ENCODE results near the gene MAN2B1.

Gene MAN2B1

GRCh38 chr19:12676928-12677327 lies 10.4 kb upstream of the MAN2B1 start:
- H4K20me1 ChIP-seq (ENCODE audit: control insufficient read depth, insufficient read depth, low read depth, low read length), result peaks cover 9% of the 10 kb centered on the region; the same call in 1 of the 2 replicates
- H3K9me2 ChIP-seq (replicated peaks; ENCODE audit: control insufficient read depth, low read length), result no peaks in the 10 kb centered on the region
- no peak overlapping the region for H3K27ac ChIP-seq (ENCODE audit: low read depth, low read length)
- no peak overlapping the region for H3K4me3 ChIP-seq (ENCODE audit: low read length)
- no peak for TF ChIP-seq EZH2phosphoT487 (IDR thresholded peaks at IDR 0.05; ENCODE audit: borderline replicate concordance, low read length)
- TF ChIP-seq CTCF (IDR thresholded peaks at IDR 0.05; ENCODE audit: low read depth, low read length, poor library complexity, severe bottlenecking), result no peak
- peaks cover 4% of the 10 kb centered on the region for H3K4me1 ChIP-seq (ENCODE audit: control insufficient read depth, low read length)
- H3K4me2 ChIP-seq (ENCODE audit: low read length), result no peak overlapping the region
- H3K9me3 ChIP-seq (ENCODE audit: control insufficient read depth, insufficient read depth, low read length), result no peaks in the 10 kb centered on the region
- peaks cover 70% of the 10 kb centered on the region for H3K36me3 ChIP-seq (ENCODE audit: control insufficient read depth, low read length)
- H3K27me3 ChIP-seq (ENCODE audit: control insufficient read depth, low read length), result no peaks in the 10 kb centered on the region
- peaks cover 36% of the 10 kb centered on the region for H3K79me2 ChIP-seq (ENCODE audit: control insufficient read depth, low read length)
- peaks cover 4% of the 10 kb centered on the region for H3F3A ChIP-seq (ENCODE audit: control insufficient read depth, insufficient read depth)

- peaks cover 9% of the 10 kb centered on the region; the same call in 1 of the 2 replicates for H4K20me1 ChIP-seq (ENCODE audit: control insufficient read depth, insufficient read depth, low read depth, low read length)
- H3K36me3 ChIP-seq (ENCODE audit: control insufficient read depth, low read length), result peaks cover 72% of the 10 kb centered on the region
Measured at GRCh38 chr19:12676384-12676792, 9.8 kb upstream of the MAN2B1 start.

GRCh38 chr19:12675940-12676339 lies 9.4 kb upstream of the MAN2B1 start:
- TF ChIP-seq CTCF (IDR thresholded peaks at IDR 0.05; ENCODE audit: low read depth, low read length, poor library complexity, severe bottlenecking) (no peak), EZH2phosphoT487 (IDR thresholded peaks at IDR 0.05; ENCODE audit: borderline replicate concordance, low read length) (no peak)
- no peaks in the 10 kb centered on the region for H3K27me3 ChIP-seq (ENCODE audit: control insufficient read depth, low read length)
- H3K4me3 ChIP-seq (ENCODE audit: low read length), result no peak overlapping the region
- no peak overlapping the region for H3K27ac ChIP-seq (ENCODE audit: low read depth, low read length)
- H3K36me3 ChIP-seq (ENCODE audit: control insufficient read depth, low read length), result peaks cover 70% of the 10 kb centered on the region
- peaks cover 33% of the 10 kb centered on the region for H3K79me2 ChIP-seq (ENCODE audit: control insufficient read depth, low read length)
- no peaks in the 10 kb centered on the region for H3F3A ChIP-seq (ENCODE audit: control insufficient read depth, insufficient read depth)
- peaks cover 4% of the 10 kb centered on the region; the same call in 1 of the 2 replicates for H3K4me1 ChIP-seq (ENCODE audit: control insufficient read depth, low read length)
- H3K9me3 ChIP-seq (ENCODE audit: control insufficient read depth, insufficient read depth, low read length), result no peaks in the 10 kb centered on the region
- H3K4me2 ChIP-seq (ENCODE audit: low read length), result no peak overlapping the region
- H3K9me2 ChIP-seq (replicated peaks; ENCODE audit: control insufficient read depth, low read length), result no peaks in the 10 kb centered on the region
- peaks cover 9% of the 10 kb centered on the region; the same call in 1 of the 2 replicates for H4K20me1 ChIP-seq (ENCODE audit: control insufficient read depth, insufficient read depth, low read depth, low read length)

More at GRCh38 chr19:12676384-12676792, 9.8 kb upstream of the MAN2B1 start:
- Histone ChIP-seq H3K79me2 (ENCODE audit: control insufficient read depth, low read length) (peaks cover 38% of the 10 kb centered on the region), H3K4me1 (ENCODE audit: control insufficient read depth, low read length) (peaks cover 4% of the 10 kb centered on the region; the same call in 1 of the 2 replicates), H3K9me3 (ENCODE audit: control insufficient read depth, insufficient read depth, low read length) (no peaks in the 10 kb centered on the region), H3K27me3 (ENCODE audit: control insufficient read depth, low read length) (no peaks in the 10 kb centered on the region), H3K9me2 (replicated peaks; ENCODE audit: control insufficient read depth, low read length) (no peaks in the 10 kb centered on the region), H3F3A (ENCODE audit: control insufficient read depth, insufficient read depth) (peaks cover 2% of the 10 kb centered on the region), H3K27ac (ENCODE audit: low read depth, low read length) (no peak overlapping the region), H3K4me2 (ENCODE audit: low read length) (no peak overlapping the region), H3K4me3 (ENCODE audit: low read length) (no peak overlapping the region)
- TF ChIP-seq EZH2phosphoT487 (IDR thresholded peaks at IDR 0.05; ENCODE audit: borderline replicate concordance, low read length), result no peak
- peak; percentile 94 for TF ChIP-seq CTCF (IDR thresholded peaks at IDR 0.05; ENCODE audit: low read depth, low read length, poor library complexity, severe bottlenecking)

Measured in DOHH2 (cell line).